ENCODE results near the gene LYSMD2. TPM values are rescaled to one million over a fixed set of nuclear protein-coding genes. Genes with fewer than 3 reads are reported as not detected.

Gene LYSMD2
- total RNA-seq, 1 donor from 2014 or later: 14.5 TPM

DNA sequence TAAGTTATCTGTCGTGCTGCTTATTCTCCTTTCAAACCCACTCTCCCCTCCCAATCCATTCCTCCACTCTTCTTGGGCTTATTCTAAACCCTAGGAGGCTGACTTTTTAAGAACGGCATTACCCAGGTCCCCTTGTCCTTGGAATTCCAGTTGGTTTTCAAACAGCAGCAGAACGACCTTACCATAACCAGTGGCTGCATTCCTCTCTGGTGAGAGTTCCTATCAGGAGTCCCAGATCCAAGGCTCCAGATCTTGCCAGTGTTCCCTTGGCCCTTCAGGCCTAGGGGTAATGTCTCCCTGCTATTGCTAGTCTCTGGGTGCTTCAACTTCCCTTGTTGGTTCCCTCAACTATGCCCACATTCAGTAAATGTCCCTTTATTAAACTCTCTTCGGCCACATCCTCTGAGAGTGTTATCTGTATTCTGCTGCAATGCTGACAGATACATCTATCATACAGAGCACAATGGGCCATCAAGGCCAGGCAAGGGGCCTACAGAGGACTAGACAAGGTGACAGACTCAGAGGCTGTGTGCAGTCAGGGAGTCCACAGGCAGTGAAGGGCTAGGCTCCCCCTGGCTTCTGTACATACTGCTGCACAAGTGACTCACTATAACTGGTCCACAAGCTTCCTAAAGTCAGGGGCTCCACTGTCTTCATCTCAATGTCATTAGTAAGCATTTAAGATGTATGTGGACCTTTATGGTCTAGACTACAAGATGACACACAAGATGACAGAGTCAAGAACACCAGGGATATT is 10.1 kb downstream of the LYSMD2 start:
- DNase-seq (ENCODE audit: low spot score): no peak
- no peak overlapping the region for H3K4me3 Mint-ChIP-seq (ENCODE audit: unreplicated experiment)
- peaks cover 5% of the 10 kb centered on the region for H3K36me3 Mint-ChIP-seq (ENCODE audit: low read depth, unreplicated experiment)
- TF ChIP-seq, protein P1, sequence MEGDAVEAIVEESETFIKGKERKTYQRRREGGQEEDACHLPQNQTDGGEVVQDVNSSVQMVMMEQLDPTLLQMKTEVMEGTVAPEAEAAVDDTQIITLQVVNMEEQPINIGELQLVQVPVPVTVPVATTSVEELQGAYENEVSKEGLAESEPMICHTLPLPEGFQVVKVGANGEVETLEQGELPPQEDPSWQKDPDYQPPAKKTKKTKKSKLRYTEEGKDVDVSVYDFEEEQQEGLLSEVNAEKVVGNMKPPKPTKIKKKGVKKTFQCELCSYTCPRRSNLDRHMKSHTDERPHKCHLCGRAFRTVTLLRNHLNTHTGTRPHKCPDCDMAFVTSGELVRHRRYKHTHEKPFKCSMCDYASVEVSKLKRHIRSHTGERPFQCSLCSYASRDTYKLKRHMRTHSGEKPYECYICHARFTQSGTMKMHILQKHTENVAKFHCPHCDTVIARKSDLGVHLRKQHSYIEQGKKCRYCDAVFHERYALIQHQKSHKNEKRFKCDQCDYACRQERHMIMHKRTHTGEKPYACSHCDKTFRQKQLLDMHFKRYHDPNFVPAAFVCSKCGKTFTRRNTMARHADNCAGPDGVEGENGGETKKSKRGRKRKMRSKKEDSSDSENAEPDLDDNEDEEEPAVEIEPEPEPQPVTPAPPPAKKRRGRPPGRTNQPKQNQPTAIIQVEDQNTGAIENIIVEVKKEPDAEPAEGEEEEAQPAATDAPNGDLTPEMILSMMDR (IDR thresholded peaks at IDR 0.05; ENCODE audit: unreplicated experiment): no peak
- peaks cover 45% of the 10 kb centered on the region for H3K4me1 Mint-ChIP-seq (ENCODE audit: unreplicated experiment)
- no peak overlapping the region for H3K27ac Mint-ChIP-seq (ENCODE audit: unreplicated experiment)
- peaks cover 2% of the 10 kb centered on the region for H3K27me3 Mint-ChIP-seq (ENCODE audit: unreplicated experiment)
- H3K9me3 Mint-ChIP-seq (ENCODE audit: unreplicated experiment): no peaks in the 10 kb centered on the region

DNA sequence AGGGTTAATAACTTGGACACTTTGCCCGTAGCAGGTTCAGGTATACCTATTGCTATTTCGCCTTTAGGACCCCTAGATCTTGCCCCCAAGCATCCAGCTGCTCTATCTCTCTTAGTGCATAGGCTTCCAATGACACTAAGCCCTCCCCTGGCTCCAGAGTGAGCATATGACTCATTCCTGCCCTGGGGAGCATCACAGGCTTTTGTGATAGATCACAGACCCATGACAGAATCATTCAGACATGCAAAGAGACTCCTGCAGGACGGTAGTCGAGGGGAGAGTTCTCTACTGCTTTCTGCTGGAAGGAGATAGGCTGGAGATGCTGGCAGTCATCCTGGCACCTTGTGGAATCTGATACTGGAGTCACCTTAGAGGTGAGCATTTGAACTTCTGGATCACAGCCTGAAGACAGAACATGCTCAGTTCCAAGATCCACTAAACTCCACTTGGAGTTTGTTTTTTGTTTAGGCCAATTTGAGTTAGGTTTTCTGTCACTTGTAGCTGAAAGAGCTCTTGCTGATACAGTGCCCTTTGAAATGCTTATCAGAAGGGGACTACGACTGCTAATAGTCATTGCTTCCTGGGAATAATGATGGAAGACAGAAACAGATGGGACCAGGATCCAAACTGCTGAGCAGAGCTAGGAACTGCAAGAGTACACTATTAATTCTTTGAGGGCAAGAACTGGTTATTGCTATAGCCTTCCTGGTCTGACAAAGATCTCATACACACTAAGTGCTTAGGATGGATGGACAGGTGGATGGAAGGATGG is 11.0 kb downstream of the LYSMD2 start:
- peaks cover 45% of the 10 kb centered on the region for H3K4me1 Mint-ChIP-seq (ENCODE audit: unreplicated experiment)
- H3K36me3 Mint-ChIP-seq (ENCODE audit: low read depth, unreplicated experiment): peaks cover under 1% of the 10 kb centered on the region
- peaks cover 2% of the 10 kb centered on the region for H3K27me3 Mint-ChIP-seq (ENCODE audit: unreplicated experiment)
- no peak overlapping the region for H3K4me3 Mint-ChIP-seq (ENCODE audit: unreplicated experiment)
- no peaks in the 10 kb centered on the region for H3K9me3 Mint-ChIP-seq (ENCODE audit: unreplicated experiment)
- no peak for DNase-seq (ENCODE audit: low spot score)
- H3K27ac Mint-ChIP-seq (ENCODE audit: unreplicated experiment): no peak overlapping the region
- TF ChIP-seq, protein P1 (IDR thresholded peaks at IDR 0.05; ENCODE audit: unreplicated experiment): no peak

DNA sequence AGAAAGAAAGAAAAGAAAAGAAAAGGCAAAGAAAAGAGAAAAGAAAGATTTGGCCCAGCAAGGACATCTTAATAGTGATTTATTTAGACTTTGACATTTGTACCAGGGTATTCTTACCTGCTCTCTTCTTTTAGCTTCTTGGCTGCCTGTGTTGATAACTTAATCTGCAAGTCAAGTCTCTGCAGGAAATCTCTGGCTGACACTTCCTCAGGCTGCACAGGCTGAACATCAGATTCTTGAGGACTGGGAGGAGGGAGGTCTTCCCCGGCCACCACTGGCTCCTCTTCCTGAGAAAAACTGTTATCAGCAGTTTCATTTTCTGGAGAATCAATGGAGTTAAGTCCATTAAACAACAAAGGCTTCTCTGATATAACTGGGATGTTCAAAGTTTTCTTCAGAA is 12.8 kb downstream of the LYSMD2 start:
- TF ChIP-seq, protein P1 (IDR thresholded peaks at IDR 0.05; ENCODE audit: unreplicated experiment): no peak
- H3K36me3 Mint-ChIP-seq (ENCODE audit: low read depth, unreplicated experiment): peaks cover 7% of the 10 kb centered on the region
- H3K27me3 Mint-ChIP-seq (ENCODE audit: unreplicated experiment): peaks cover 3% of the 10 kb centered on the region
- H3K9me3 Mint-ChIP-seq (ENCODE audit: unreplicated experiment): no peaks in the 10 kb centered on the region
- H3K4me1 Mint-ChIP-seq (ENCODE audit: unreplicated experiment): peaks cover 57% of the 10 kb centered on the region
- peak overlapping the region; percentile 78 for H3K27ac Mint-ChIP-seq (ENCODE audit: unreplicated experiment)
- H3K4me3 Mint-ChIP-seq (ENCODE audit: unreplicated experiment): peak overlapping the region; percentile 31
- DNase-seq (ENCODE audit: low spot score): peak; percentile 36

DNA sequence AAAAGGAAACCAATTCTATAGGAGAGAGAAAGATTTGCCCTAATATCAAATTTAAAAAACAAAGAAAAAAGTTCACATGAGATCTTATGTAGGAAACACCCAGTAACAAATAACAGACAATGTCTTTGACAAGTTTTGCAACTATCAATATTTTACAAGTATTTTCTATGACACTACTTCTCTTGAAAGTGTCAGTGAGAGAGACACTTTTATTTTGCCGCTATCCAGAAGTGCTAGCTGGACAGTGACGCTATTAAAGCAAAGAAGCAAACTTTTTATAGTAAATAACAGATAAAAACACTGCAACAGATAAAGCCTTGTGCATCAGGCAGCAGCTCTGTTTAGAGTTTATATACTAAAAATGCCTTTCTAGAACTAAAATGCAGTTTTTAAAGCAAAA is 13.3 kb downstream of the LYSMD2 start:
- Mint-ChIP-seq H3K27me3 (ENCODE audit: unreplicated experiment) (peaks cover 3% of the 10 kb centered on the region), H3K4me1 (ENCODE audit: unreplicated experiment) (peaks cover 57% of the 10 kb centered on the region), H3K4me3 (ENCODE audit: unreplicated experiment) (no peak overlapping the region), H3K36me3 (ENCODE audit: low read depth, unreplicated experiment) (peaks cover 7% of the 10 kb centered on the region), H3K9me3 (ENCODE audit: unreplicated experiment) (no peaks in the 10 kb centered on the region), H3K27ac (ENCODE audit: unreplicated experiment) (peak overlapping the region; percentile 32)
- DNase-seq (ENCODE audit: low spot score): no peak
- TF ChIP-seq, protein P1 (IDR thresholded peaks at IDR 0.05; ENCODE audit: unreplicated experiment): no peak
